HepG2 (cell line): ENCODE results near the gene C1S. TPM values are rescaled to one million over a fixed set of nuclear protein-coding genes. Genes with fewer than 3 reads are reported as not detected.
A peak's percentile ranks its signal among the peaks of the same experiment; 100 is the strongest.

Experiments used
- BHLHE40 ChIP-seq: IDR thresholded peaks from 2 replicates; pipeline ENCODE4 v1.6.1; 2011; ENCODE audit warnings: low read length, improper control_type of control experiment
- DMAP1 ChIP-seq: IDR thresholded peaks from 2 replicates; pipeline ENCODE4 v1.6.1; 2016
- GMEB1 ChIP-seq: sonication (generic); formaldehyde crosslinking; IDR thresholded peaks from 2 replicates; pipeline ENCODE4 v1.5.1; 2020; ENCODE audit warnings: missing genetic modification reagents, mild to moderate bottlenecking, borderline replicate concordance
- HINFP ChIP-seq: sonication (generic); formaldehyde crosslinking; IDR thresholded peaks from 2 replicates; pipeline ENCODE4 v1.4.0; 2020; ENCODE audit warnings: low read depth, mild to moderate bottlenecking, missing genetic modification reagents
- HMGXB4 ChIP-seq, 2 experiments: sonication (generic) in 1 of 2; formaldehyde crosslinking in 1 of 2; IDR thresholded peaks; 2 replicates each; pipeline versions ENCODE4 v1.4.0 to v1.6.1; 2018 to 2020; ENCODE audit warnings: missing genetic modification reagents in 2 of 2, borderline replicate concordance in 1 of 2, low read depth in 1 of 2, mild to moderate bottlenecking in 1 of 2, missing biosample characterization in 1 of 2
- HOXA5 ChIP-seq: sonication (generic); formaldehyde crosslinking; IDR thresholded peaks from 2 replicates; pipeline ENCODE4 v1.4.0; 2020; ENCODE audit warnings: missing genetic modification reagents
- KAT8 ChIP-seq: IDR thresholded peaks from 2 replicates; pipeline ENCODE4 v1.6.1; 2016; ENCODE audit warnings: missing genetic modification reagents, missing compliant biosample characterization
- KLF9 ChIP-seq: IDR thresholded peaks from 2 replicates; pipeline ENCODE4 v1.6.1; 2016; ENCODE audit warnings: low read depth
- MED13 ChIP-seq: sonication (generic); formaldehyde crosslinking; IDR thresholded peaks from 2 replicates; pipeline ENCODE4 v1.5.0; 2020; ENCODE audit warnings: missing genetic modification reagents
- RBFOX2 ChIP-seq: fragments of 200-400 bp; formaldehyde crosslinking; IDR thresholded peaks from 2 replicates; pipeline ENCODE4 v1.6.1; 2017; ENCODE audit warnings: low read depth, mild to moderate bottlenecking, low read length
- RFXAP ChIP-seq: sonication (generic); formaldehyde crosslinking; IDR thresholded peaks from 2 replicates; pipeline ENCODE4 v1.4.0; 2020; ENCODE audit warnings: missing genetic modification reagents, borderline replicate concordance
- SMARCC2 ChIP-seq: fragments of 450-650 bp; IDR thresholded peaks from 2 replicates; pipeline ENCODE4 v1.6.1; 2017; ENCODE audit warnings: antibody characterized with exemption, mild to moderate bottlenecking
- ZBTB4 ChIP-seq: sonication (generic); formaldehyde crosslinking; IDR thresholded peaks from 2 replicates; pipeline ENCODE4 v1.4.0; 2020; ENCODE audit warnings: missing genetic modification reagents, mild to moderate bottlenecking, borderline replicate concordance
- ZMYM4 ChIP-seq: sonication (generic); formaldehyde crosslinking; IDR thresholded peaks from 2 replicates; pipeline ENCODE4 v1.8.1; 2023; ENCODE audit warnings: mild to moderate bottlenecking, missing genetic modification reagents
- ZNF44 ChIP-seq: sonication (generic); formaldehyde crosslinking; IDR thresholded peaks from 2 replicates; pipeline ENCODE4 v1.5.1; 2020; ENCODE audit warnings: mild to moderate bottlenecking, missing genetic modification reagents
- ZNF710 ChIP-seq: sonication (generic); formaldehyde crosslinking; IDR thresholded peaks from 2 replicates; pipeline ENCODE4 v1.5.0; 2020; ENCODE audit warnings: mild to moderate bottlenecking, missing genetic modification reagents, borderline replicate concordance
- ZSCAN20 ChIP-seq: sonication (generic); formaldehyde crosslinking; IDR thresholded peaks from 2 replicates; pipeline ENCODE4 v1.4.0; 2020; ENCODE audit warnings: missing genetic modification reagents, mild to moderate bottlenecking, borderline replicate concordance
- polyA plus RNA-seq, 8 experiments: library from polyadenylated mRNA; depleted of rRNA in 3 of 8; stranded (reverse) in 7 of 8; unstranded in 1 of 8; fragments of >200 nt; fragmentation: Illumina TruSeq in 4 of 8; extraction: Trizol in 4 of 8; gene quantifications; 2 replicates each; pipeline versions ENCODE4 v1.2.1 to v1.2.3, GENCODE V29; 2011 to 2016; ENCODE audit warnings: low read depth in 4 of 8, missing spikeins in 1 of 8, mixed read lengths in 1 of 8; ENCODE audit not compliant: insufficient read depth in 1 of 8
- total RNA-seq, 5 experiments: library from RNA; depleted of rRNA; stranded (reverse); fragments of >200 nt; fragmentation: Illumina TruSeq; extraction: Trizol; gene quantifications; 2 replicates each; pipeline ENCODE4 v1.2.3, GENCODE V29; 2016; ENCODE audit warnings: low read depth in 1 of 5

The C1S gene
- total and polyA plus RNA-seq, 2 of the 13 experiments (the other 11 are each of a cell fraction or from before 2014, with no cell fraction given), result 14.5 to 18.2 TPM

- TF ChIP-seq ZNF710 (CRISPR knock-in tag), result peak; percentile 24; the same call in 1 of the 2 replicates
- peak; percentile 69; the same call in 1 of the 2 replicates for TF ChIP-seq MED13
- TF ChIP-seq SMARCC2, result no peak
- TF ChIP-seq ZBTB4 (CRISPR knock-in tag), result peak; percentile 78; the same call in 1 of the 2 replicates
- TF ChIP-seq RFXAP (CRISPR knock-in tag), result peak; percentile 43; the same call in 1 of the 2 replicates
- 0 out of 2 replicates have a peak, but pooled peaks have one; percentile 16 for TF ChIP-seq HINFP (CRISPR knock-in tag)
- peak; percentile 78; the same call in 1 of the 2 replicates for TF ChIP-seq DMAP1
- 0 out of 2 replicates have a peak, but pooled peaks have one; percentile 64 for TF ChIP-seq HOXA5 (CRISPR knock-in tag)
- TF ChIP-seq RBFOX2, result peak; percentile 89
- TF ChIP-seq KAT8, result peak; percentile 62; the same call in 1 of the 2 replicates
- peak; percentile 94; the same call in 1 of the 2 replicates for TF ChIP-seq ZNF44 (CRISPR knock-in tag)
- TF ChIP-seq ZSCAN20 (CRISPR knock-in tag), result no peak
- TF ChIP-seq HMGXB4 (CRISPR knock-in tag; IDR thresholded peaks at IDR 0.05; ENCODE audit: borderline replicate concordance in 1 of 2, low read depth in 1 of 2), result peak; percentile 50 to 87; a peak in 3 of 4 replicates
- no peak; the same call in 1 of the 2 replicates for TF ChIP-seq BHLHE40
- TF ChIP-seq ZMYM4 (CRISPR knock-in tag), result peak; percentile 82
- TF ChIP-seq KLF9, result peak; percentile 62; the same call in 1 of the 2 replicates
- TF ChIP-seq GMEB1, result no peak; the same call in 1 of the 2 replicates
Observed at GRCh38 chr12:7108003-7108795, 47.7 kb downstream of the C1S start (continued).
